HCT116 (cell line): Measurements from ENCODE around the gene CBFB. TPM values are rescaled to one million over a fixed set of nuclear protein-coding genes. Genes with fewer than 3 reads are reported as not detected.

ENCODE experiments used
- ATAC-seq: fragments of 200-7000 bp; cut with Tn5 transposase; 2 replicates; pipeline ENCODE4 v1.9.1; 2020; ENCODE audit warnings: mild to moderate bottlenecking, moderate library complexity
- BruUV-seq: library from RNA; stranded (reverse); fragments of 400-500 nt; replicated peaks from 2 replicates; lab custom pipeline; 2021; lab: Mats Ljungman, UMichigan
- CTCF ChIA-PET: fragments of 300-600 bp; sonication (Branson Sonifier 250); formaldehyde crosslinking; loops from one replicate; lab custom pipeline; 2021; ENCODE audit warnings: antibody characterized with exemption; lab: Charles Lee
- POLR2A ChIA-PET: fragments of 300-600, 350-600 bp; sonication (Branson Sonifier 250); formaldehyde crosslinking; loops from one replicate; lab custom pipeline; 2021; ENCODE audit warnings: antibody characterized with exemption; lab: Charles Lee
- RAD21 ChIA-PET, 2 experiments: fragments of 300-600 bp; sonication (Branson Sonifier 250); formaldehyde crosslinking; loops; one replicate each; lab custom pipeline; 2023; ENCODE audit warnings: low total read pairs in 2 of 2; ENCODE audit not compliant: uncharacterized antibody in 2 of 2, unreplicated experiment in 2 of 2, low non-redundant PET in 1 of 2; lab: Charles Lee
- DNase-seq: peaks from one replicate; pipeline ENCODE4 v3.0.0-alpha.2; 2010; ENCODE audit warnings: low read depth, low spot score
- H2AFZ ChIP-seq: fragments of 200-600 bp; shearing (Covaris generic), sonication (generic); 2 replicates; pipeline ENCODE4 v1.6.1; 2017; ENCODE audit warnings: low read depth, mixed run types, mixed read lengths, antibody characterized with exemption, low read length; ENCODE audit not compliant: poor library complexity, severe bottlenecking
- H3K27ac ChIP-seq: 2 replicates; pipeline ENCODE4 v1.5.1; 2012; ENCODE audit warnings: low read depth, low read length
- H3K27me3 ChIP-seq: fragments of 200-600 bp; sonication (generic); 2 replicates; pipeline ENCODE4 v1.6.1; 2016; ENCODE audit warnings: mixed run types, low read length, mixed read lengths; ENCODE audit not compliant: insufficient read depth
- H3K36me3 ChIP-seq, 2 experiments: fragments of 200-500 bp in 1 of 2; fragments of 200-600 bp in 1 of 2; sonication (Bioruptor generic) in 1 of 2; sonication (generic) in 1 of 2; 2 replicates each; pipeline versions ENCODE4 v1.5.1 to v1.6.1; 2014 to 2016; ENCODE audit warnings: low read length in 2 of 2, inconsistent platforms in 1 of 2, mixed read lengths in 1 of 2, mixed run types in 1 of 2; ENCODE audit not compliant: insufficient read depth in 2 of 2, control insufficient read depth in 1 of 2
- H3K4me1 ChIP-seq, 2 experiments: fragments of 200-600 bp in 1 of 2; sonication (generic) in 1 of 2; 2 replicates each; pipeline versions ENCODE4 v1.5.1 to v1.6.1; 2012 to 2017; ENCODE audit warnings: low read length in 2 of 2, inconsistent platforms in 1 of 2, mild to moderate bottlenecking in 1 of 2, mixed read lengths in 1 of 2, mixed run types in 1 of 2, moderate library complexity in 1 of 2; ENCODE audit not compliant: insufficient read depth in 2 of 2, control insufficient read depth in 1 of 2
- H3K4me2 ChIP-seq: fragments of 200-600 bp; sonication (generic); 2 replicates; pipeline ENCODE4 v1.6.1; 2017; ENCODE audit warnings: mixed run types, low read length, mixed read lengths
- H3K4me3 ChIP-seq, 2 experiments: fragments of 200-600 bp in 1 of 2; sonication (generic) in 1 of 2; replicated peaks in 1 of 2; 2 replicates each; pipeline ENCODE4 v1.5.1; 2011 to 2016; ENCODE audit warnings: low read length in 2 of 2, control low read depth in 1 of 2, low read depth in 1 of 2, mild to moderate bottlenecking in 1 of 2, mixed read lengths in 1 of 2, mixed run types in 1 of 2
- H3K79me2 ChIP-seq: fragments of 200-600 bp; sonication (generic); 2 replicates; pipeline ENCODE4 v1.6.1; 2017; ENCODE audit warnings: mild to moderate bottlenecking, mixed run types, low read length, moderate library complexity, mixed read lengths; ENCODE audit not compliant: insufficient read depth
- H3K9ac ChIP-seq: fragments of 200-600 bp; sonication (generic); 2 replicates; pipeline ENCODE4 v1.6.1; 2016; ENCODE audit warnings: low read length, mixed read lengths
- H3K9me2 ChIP-seq: fragments of 200-600 bp; sonication (generic), shearing (Covaris generic); 2 replicates; pipeline ENCODE4 v1.6.1; 2017; ENCODE audit warnings: mixed run types, mild to moderate bottlenecking, moderate library complexity; ENCODE audit not compliant: insufficient read depth
- H3K9me3 ChIP-seq, 2 experiments: fragments of 200-500 bp in 1 of 2; fragments of 200-600 bp in 1 of 2; sonication (Bioruptor generic) in 1 of 2; sonication (generic) in 1 of 2; 2 replicates each; pipeline ENCODE4 v1.6.1; 2014 to 2017; ENCODE audit warnings: low read length in 2 of 2, mixed read lengths in 2 of 2, inconsistent platforms in 1 of 2, low read depth in 1 of 2, mild to moderate bottlenecking in 1 of 2, mixed run types in 1 of 2, moderate library complexity in 1 of 2; ENCODE audit not compliant: control insufficient read depth in 1 of 2, insufficient read depth in 1 of 2
- H4K20me1 ChIP-seq: fragments of 200-600 bp; sonication (generic), shearing (Covaris generic); 2 replicates; pipeline ENCODE4 v1.6.1; 2017; ENCODE audit warnings: mixed run types, mild to moderate bottlenecking, moderate library complexity; ENCODE audit not compliant: insufficient read depth
- CEBPB ChIP-seq: IDR thresholded peaks from 2 replicates; pipeline ENCODE4 v1.6.1; 2012; ENCODE audit warnings: low read depth
- CTCF ChIP-seq, 3 experiments: fragments of 200-600 bp in 1 of 3; sonication (generic) in 1 of 3; IDR thresholded peaks in 2 of 3; conservative IDR thresholded peaks in 1 of 3; 2 replicates each; pipeline ENCODE4 v1.5.1; 2012 to 2017; ENCODE audit warnings: low read depth in 2 of 3, low read length in 2 of 3, antibody characterized with exemption in 1 of 3, borderline replicate concordance in 1 of 3, control low read depth in 1 of 3, mild to moderate bottlenecking in 1 of 3, mixed read lengths in 1 of 3, mixed run types in 1 of 3, moderate library complexity in 1 of 3; ENCODE audit not compliant: insufficient read depth in 1 of 3
- EZH2 ChIP-seq: fragments of 200-600 bp; sonication (generic); IDR thresholded peaks from 2 replicates; pipeline ENCODE4 v1.6.1; 2017; ENCODE audit warnings: antibody characterized with exemption, mixed run types
- EZH2phosphoT487 ChIP-seq: fragments of 200-600 bp; IDR thresholded peaks from 2 replicates; pipeline ENCODE4 v1.6.1; 2018; ENCODE audit warnings: antibody characterized with exemption, borderline replicate concordance
- FOSL1 ChIP-seq: IDR thresholded peaks from 2 replicates; pipeline ENCODE4 v1.6.1; 2012; ENCODE audit warnings: low read depth
- POLR2A ChIP-seq: IDR thresholded peaks from 2 replicates; pipeline ENCODE4 v1.7.0; 2011; ENCODE audit warnings: borderline replicate concordance; ENCODE audit not compliant: insufficient read depth, insufficient read length; ENCODE audit errors: extremely low read depth
- SP1 ChIP-seq: IDR thresholded peaks from 2 replicates; pipeline ENCODE4 v1.6.1; 2012; ENCODE audit warnings: low read depth
- ZNF274 ChIP-seq: fragments of 200-500 bp; sonication (Bioruptor generic); IDR thresholded peaks from 2 replicates; pipeline ENCODE4 v1.6.1; 2014; ENCODE audit warnings: mild to moderate bottlenecking, low read depth, low read length, inconsistent platforms
- intact Hi-C: fragments of 100-400 bp; cut with micrococcal nuclease; formaldehyde crosslinking; loops from 2 replicates; pipeline ENCODE4 v1.10.0; 2022
- total RNA-seq: library from RNA; stranded (reverse); gene quantifications from one replicate; pipeline ENCODE4 v1.2.1, GENCODE V29; 2021; ENCODE audit not compliant: unreplicated experiment

Gene CBFB
- total RNA-seq, 1 experiment from 2014 or later, result 101 TPM

GRCh38 chr16:67030221-67030962, 1.4 kb downstream of the CBFB start:
- no peaks in the 10 kb centered on the region for H3K9me2 ChIP-seq
- peaks cover 68% of the 10 kb centered on the region for H3K79me2 ChIP-seq
- no peaks in the 10 kb centered on the region for H3K9me3 ChIP-seq
- ChIA-PET CTCF (no interaction called here), RAD21 (no interaction called here), POLR2A (no interaction called here)
- peak overlapping the region; percentile 97 for H3K27ac ChIP-seq
- peak overlapping the region; percentile 78 to 94 for H3K4me3 ChIP-seq
- peaks cover 6 to 18% of the 10 kb centered on the region in 2 experiments; a peak in 3 of 4 replicates for H3K36me3 ChIP-seq
- BruUV-seq, result TSS peak; percentile 38
- TF ChIP-seq EZH2phosphoT487 (no peak), CTCF (IDR thresholded peaks at IDR 0.05 in 2 of 3, conservative IDR thresholded peaks at IDR 0.05 in 1 of 3; ENCODE audit: borderline replicate concordance in 1 of 3, insufficient read depth in 1 of 3, low read depth in 2 of 3, low read length in 2 of 3) (no peak), FOSL1 (no peak), CEBPB (no peak), POLR2A (no peak), EZH2 (no peak), ZNF274 (no peak), SP1 (no peak)
- peak overlapping the region; percentile 97 for H3K9ac ChIP-seq
- H4K20me1 ChIP-seq, result no peaks in the 10 kb centered on the region; the same call in 1 of the 2 replicates
- peak overlapping the region; percentile 97 for H3K4me2 ChIP-seq
- H2AFZ ChIP-seq, result no peak overlapping the region
- no peak for DNase-seq
- intact Hi-C loops, result loop anchor here (5.0 kb wide), 1 partner anchor 62 kb away; no protein-coding TSS in a partner anchor
- ATAC-seq, result no peak
- peaks cover 12 to 18% of the 10 kb centered on the region in 2 experiments; a peak in 3 of 4 replicates for H3K4me1 ChIP-seq
- H3K27me3 ChIP-seq, result no peaks in the 10 kb centered on the region
